Esophagus (tissue), 2 donors: Measurements from ENCODE around the gene GNRH2. TPM values are rescaled to one million over a fixed set of nuclear protein-coding genes. Genes with fewer than 3 reads are reported as not detected.
"Not testable (repeated sequence)": the region's sequence is repeated elsewhere in the genome, so short reads cannot be mapped to it uniquely, and the experiment has no call there.

Experiments used
- H3K27ac ChIP-seq, 2 donors: one replicate each; pipeline ENCODE4 v1.5.1; 2013; ENCODE audit warnings: low read depth in 2 of 2, mild to moderate bottlenecking in 2 of 2, inconsistent platforms in 1 of 2, low read length in 1 of 2, moderate library complexity in 1 of 2
- H3K27me3 ChIP-seq, 2 donors: one replicate each; pipeline ENCODE4 v1.6.1; 2013; ENCODE audit warnings: low read length in 2 of 2, control low read depth in 1 of 2, mild to moderate bottlenecking in 1 of 2; ENCODE audit not compliant: insufficient read depth in 2 of 2, control insufficient read depth in 1 of 2
- H3K36me3 ChIP-seq, 2 donors: one replicate each; pipeline ENCODE4 v1.6.1; 2013; ENCODE audit warnings: low read length in 1 of 2; ENCODE audit not compliant: control insufficient read depth in 2 of 2, insufficient read depth in 2 of 2
- H3K4me1 ChIP-seq, 2 donors: one replicate each; pipeline ENCODE4 v1.6.1; 2013; ENCODE audit warnings: low read length in 1 of 2; ENCODE audit not compliant: control insufficient read depth in 2 of 2, insufficient read depth in 2 of 2
- H3K4me3 ChIP-seq, 2 donors: one replicate each; pipeline ENCODE4 v1.5.1; 2013; ENCODE audit warnings: low read length in 2 of 2, mild to moderate bottlenecking in 2 of 2, low read depth in 1 of 2, moderate library complexity in 1 of 2
- H3K9me3 ChIP-seq, 2 donors: one replicate each; pipeline ENCODE4 v1.6.1; 2013; ENCODE audit warnings: mild to moderate bottlenecking in 2 of 2, low read depth in 1 of 2, low read length in 1 of 2, moderate library complexity in 1 of 2; ENCODE audit not compliant: control insufficient read depth in 2 of 2, insufficient read depth in 1 of 2
- WGBS, 2 donors: extraction: QIAGEN DNeasy Blood & Tissue Kit; methylation state at CpG; one replicate each; pipeline ENCODE4 v1.1.7; 2013; 5-methylcytosine and 5-hydroxymethylcytosine counted together
- polyA plus RNA-seq, 2 donors: library from polyadenylated mRNA; stranded (reverse); fragments of 200-250 nt; gene quantifications; one replicate each; pipeline ENCODE4 v1.2.3, GENCODE V29; 2013
- donor health status: healthy with polysubstance abuse.
- donor health status: Bipolar disorder and iron deficiency.

The GNRH2 gene
- polyA plus RNA-seq, 2 donors = 0.24 TPM; not detected in 1

- Histone ChIP-seq H3K4me1 (peaks cover 0 to 4% of the 10 kb centered on the region in 2 donors), H3K27me3 (no peaks in the 10 kb centered on the region), H3K27ac (peak overlapping the region; percentile 86 to 91), H3K36me3 (peaks cover 0 to 13% of the 10 kb centered on the region in 2 donors), H3K9me3 (no peaks in the 10 kb centered on the region), H3K4me3 (peak overlapping the region; percentile 84 to 93)
- 30 to 34% methylated on average over 39 of the region's 39 CpGs for WGBS, 2 donors
Measured at GRCh38 chr20:3046677-3047462, 3.4 kb downstream of the GNRH2 start.

GRCh38 chr20:3047486-3048419, 4.3 kb downstream of the GNRH2 start:
- no peak overlapping the region for H3K27ac ChIP-seq
- 83 to 84% methylated on average over 14 of the region's 14 CpGs for WGBS, 2 donors

GRCh38 chr20:3051385-3052019, 8.1 kb downstream of the GNRH2 start:
- no peaks in the 10 kb centered on the region for H3K9me3 ChIP-seq
- no peak overlapping the region for H3K27ac ChIP-seq
- 54% methylated on average over 7 of the region's 7 CpGs for WGBS, 2 donors
- no peaks in the 10 kb centered on the region for H3K4me1 ChIP-seq
- H3K27me3 ChIP-seq = no peaks in the 10 kb centered on the region
- H3K4me3 ChIP-seq = no peak overlapping the region
- H3K36me3 ChIP-seq = peaks cover 0 to 13% of the 10 kb centered on the region in 2 donors

More at GRCh38 chr20:3047486-3048419, 4.3 kb downstream of the GNRH2 start:
- peaks cover 0 to 13% of the 10 kb centered on the region in 2 donors for H3K36me3 ChIP-seq
- no peak overlapping the region for H3K4me3 ChIP-seq
- peaks cover 0 to 4% of the 10 kb centered on the region in 2 donors for H3K4me1 ChIP-seq
- H3K9me3 ChIP-seq = no peaks in the 10 kb centered on the region
- H3K27me3 ChIP-seq = no peaks in the 10 kb centered on the region

- no peaks in the 10 kb centered on the region for H3K27me3 ChIP-seq
- H3K4me1 ChIP-seq = no peaks in the 10 kb centered on the region
- no peaks in the 10 kb centered on the region for H3K36me3 ChIP-seq
- no peak overlapping the region for H3K27ac ChIP-seq
- no peaks in the 10 kb centered on the region for H3K9me3 ChIP-seq
- 91 to 94% methylated on average over 3 of the region's 3 CpGs for whole genome bisulfite sequencing, 2 donors
- no peak overlapping the region for H3K4me3 ChIP-seq
Measured at GRCh38 chr20:3059489-3059888, 16.1 kb downstream of the GNRH2 start.

GRCh38 chr20:3064119-3064518, 20.7 kb downstream of the GNRH2 start:
- H3K27me3 ChIP-seq, H3K27ac ChIP-seq, H3K4me1 ChIP-seq, H3K9me3 ChIP-seq, H3K36me3 ChIP-seq, H3K4me3 ChIP-seq: not testable (repeated sequence)
- WGBS, 2 donors = 76 to 83% methylated on average over 6 of the region's 6 CpGs

- Histone ChIP-seq H3K9me3 (no peaks in the 10 kb centered on the region), H3K4me3 (no peak overlapping the region), H3K36me3 (no peaks in the 10 kb centered on the region), H3K4me1 (peaks cover 0 to 4% of the 10 kb centered on the region in 2 donors), H3K27ac (no peak overlapping the region), H3K27me3 (no peaks in the 10 kb centered on the region)
- WGBS, 2 donors = 77 to 84% methylated on average over 23 of the region's 23 CpGs
Measured at GRCh38 chr20:3067139-3068014, 24.0 kb downstream of the GNRH2 start.

- Histone ChIP-seq H3K36me3 (no peaks in the 10 kb centered on the region), H3K9me3 (no peaks in the 10 kb centered on the region), H3K4me3 (no peak overlapping the region), H3K27me3 (no peaks in the 10 kb centered on the region), H3K27ac (no peak overlapping the region), H3K4me1 (peaks cover 0 to 4% of the 10 kb centered on the region in 2 donors)
- WGBS, 2 donors = 56 to 70% methylated on average over 8 of the region's 8 CpGs
Measured at GRCh38 chr20:3068075-3068474, 24.7 kb downstream of the GNRH2 start.

GRCh38 chr20:3068986-3069900, 25.8 kb downstream of the GNRH2 start:
- H3K27ac ChIP-seq = no peak overlapping the region
- H3K4me3 ChIP-seq = no peak overlapping the region
- no peaks in the 10 kb centered on the region for H3K9me3 ChIP-seq
- WGBS, 2 donors = 82% methylated on average over 8 of the region's 8 CpGs
- H3K27me3 ChIP-seq = no peaks in the 10 kb centered on the region
- H3K4me1 ChIP-seq = peaks cover 0 to 4% of the 10 kb centered on the region in 2 donors
- H3K36me3 ChIP-seq = no peaks in the 10 kb centered on the region
